Ishikawa (cell line): Measurements from ENCODE around the gene KIF24.

Source experiments
- CEBPB ChIP-seq: IDR thresholded peaks from 2 replicates; pipeline ENCODE4 v1.6.1; 2012
- CREB1 ChIP-seq: IDR thresholded peaks from 2 replicates; pipeline ENCODE4 v1.6.1; 2012; ENCODE audit warnings: low read depth
- EGR1 ChIP-seq: IDR thresholded peaks from 2 replicates; pipeline ENCODE4 v1.6.1; 2012
- EP300 ChIP-seq: IDR thresholded peaks from 2 replicates; pipeline ENCODE4 v1.6.1; 2012; ENCODE audit warnings: borderline replicate concordance
- MAX ChIP-seq: IDR thresholded peaks from 2 replicates; pipeline ENCODE4 v1.6.1; 2012
- NFIC ChIP-seq: IDR thresholded peaks from 2 replicates; pipeline ENCODE4 v1.6.1; 2012
- RAD21 ChIP-seq: IDR thresholded peaks from 2 replicates; pipeline ENCODE4 v1.6.1; 2012; ENCODE audit warnings: low read depth
- TAF1 ChIP-seq: IDR thresholded peaks from 2 replicates; pipeline ENCODE4 v1.6.1; 2012; ENCODE audit warnings: low read depth, mild to moderate bottlenecking
- TCF12 ChIP-seq: IDR thresholded peaks from 2 replicates; pipeline ENCODE4 v1.6.1; 2012; ENCODE audit warnings: low read depth
- TEAD4 ChIP-seq: IDR thresholded peaks from 2 replicates; pipeline ENCODE4 v1.6.1; 2012
- YY1 ChIP-seq: IDR thresholded peaks from 2 replicates; pipeline ENCODE4 v1.6.1; 2012; ENCODE audit warnings: low read depth
- ZBTB7A ChIP-seq: IDR thresholded peaks from 2 replicates; pipeline ENCODE4 v1.6.1; 2012; ENCODE audit warnings: low read depth
- TF ChIP-seq, protein P1 (sequence below): IDR thresholded peaks from 2 replicates; pipeline ENCODE4 v1.6.1; 2012
- TF ChIP-seq, protein P2 (sequence below): IDR thresholded peaks from 2 replicates; pipeline ENCODE4 v1.6.1; 2012; ENCODE audit warnings: low read depth, mild to moderate bottlenecking

DNA sequence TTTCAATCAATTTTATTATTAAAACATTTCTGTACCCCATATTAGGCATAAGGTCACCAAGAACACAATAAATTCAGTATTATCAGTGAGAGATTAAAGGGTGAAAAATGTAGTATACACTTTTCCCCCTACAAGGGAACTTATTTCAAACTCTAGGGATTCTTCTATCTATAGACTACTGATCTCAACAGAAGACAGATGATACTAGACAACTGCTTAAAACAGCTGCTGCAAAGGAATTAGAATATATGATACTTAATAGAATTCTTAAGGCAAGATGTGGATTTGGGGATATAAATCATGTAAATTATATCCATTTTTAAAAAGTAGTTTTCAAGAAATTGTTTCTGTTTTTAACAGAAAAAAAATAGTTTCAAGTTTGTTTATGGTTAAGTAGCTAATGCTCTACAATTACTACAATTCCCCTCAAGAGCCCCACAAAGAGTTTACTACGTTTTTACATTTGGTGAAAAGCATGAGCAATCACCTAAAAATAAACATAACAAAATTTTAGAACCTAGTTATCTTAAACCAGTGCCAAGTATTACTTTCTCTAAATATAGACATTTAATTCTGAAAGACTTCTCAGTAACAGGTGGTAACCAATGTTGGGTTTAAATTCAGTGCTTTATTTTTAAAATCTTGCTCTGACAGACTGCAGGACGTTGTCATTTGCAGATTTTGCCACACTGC lies 6.0 kb downstream of the KIF24 start:
- TF ChIP-seq MAX, result no peak
- no peak for TF ChIP-seq TCF12
- no peak for TF ChIP-seq NFIC
- no peak for TF ChIP-seq CEBPB
- TF ChIP-seq YY1, result no peak
- no peak for TF ChIP-seq RAD21
- no peak for TF ChIP-seq EGR1
- no peak for TF ChIP-seq TAF1
- no peak for TF ChIP-seq CREB1
- TF ChIP-seq, protein P1, sequence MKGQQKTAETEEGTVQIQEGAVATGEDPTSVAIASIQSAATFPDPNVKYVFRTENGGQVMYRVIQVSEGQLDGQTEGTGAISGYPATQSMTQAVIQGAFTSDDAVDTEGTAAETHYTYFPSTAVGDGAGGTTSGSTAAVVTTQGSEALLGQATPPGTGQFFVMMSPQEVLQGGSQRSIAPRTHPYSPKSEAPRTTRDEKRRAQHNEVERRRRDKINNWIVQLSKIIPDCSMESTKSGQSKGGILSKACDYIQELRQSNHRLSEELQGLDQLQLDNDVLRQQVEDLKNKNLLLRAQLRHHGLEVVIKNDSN, result no peak
- no peak for TF ChIP-seq EP300
- TF ChIP-seq TEAD4, result no peak
- TF ChIP-seq, protein P2, sequence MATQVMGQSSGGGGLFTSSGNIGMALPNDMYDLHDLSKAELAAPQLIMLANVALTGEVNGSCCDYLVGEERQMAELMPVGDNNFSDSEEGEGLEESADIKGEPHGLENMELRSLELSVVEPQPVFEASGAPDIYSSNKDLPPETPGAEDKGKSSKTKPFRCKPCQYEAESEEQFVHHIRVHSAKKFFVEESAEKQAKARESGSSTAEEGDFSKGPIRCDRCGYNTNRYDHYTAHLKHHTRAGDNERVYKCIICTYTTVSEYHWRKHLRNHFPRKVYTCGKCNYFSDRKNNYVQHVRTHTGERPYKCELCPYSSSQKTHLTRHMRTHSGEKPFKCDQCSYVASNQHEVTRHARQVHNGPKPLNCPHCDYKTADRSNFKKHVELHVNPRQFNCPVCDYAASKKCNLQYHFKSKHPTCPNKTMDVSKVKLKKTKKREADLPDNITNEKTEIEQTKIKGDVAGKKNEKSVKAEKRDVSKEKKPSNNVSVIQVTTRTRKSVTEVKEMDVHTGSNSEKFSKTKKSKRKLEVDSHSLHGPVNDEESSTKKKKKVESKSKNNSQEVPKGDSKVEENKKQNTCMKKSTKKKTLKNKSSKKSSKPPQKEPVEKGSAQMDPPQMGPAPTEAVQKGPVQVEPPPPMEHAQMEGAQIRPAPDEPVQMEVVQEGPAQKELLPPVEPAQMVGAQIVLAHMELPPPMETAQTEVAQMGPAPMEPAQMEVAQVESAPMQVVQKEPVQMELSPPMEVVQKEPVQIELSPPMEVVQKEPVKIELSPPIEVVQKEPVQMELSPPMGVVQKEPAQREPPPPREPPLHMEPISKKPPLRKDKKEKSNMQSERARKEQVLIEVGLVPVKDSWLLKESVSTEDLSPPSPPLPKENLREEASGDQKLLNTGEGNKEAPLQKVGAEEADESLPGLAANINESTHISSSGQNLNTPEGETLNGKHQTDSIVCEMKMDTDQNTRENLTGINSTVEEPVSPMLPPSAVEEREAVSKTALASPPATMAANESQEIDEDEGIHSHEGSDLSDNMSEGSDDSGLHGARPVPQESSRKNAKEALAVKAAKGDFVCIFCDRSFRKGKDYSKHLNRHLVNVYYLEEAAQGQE, result no peak
- no peak for TF ChIP-seq ZBTB7A
